Spinal cord (tissue), 10 donors: Measurements from ENCODE around the gene AKR1A1. TPM values are rescaled to one million over a fixed set of nuclear protein-coding genes. Genes with fewer than 3 reads are reported as not detected.
"Not testable (repeated sequence)": the region's sequence is repeated elsewhere in the genome, so short reads cannot be mapped to it uniquely, and the experiment has no call there.

Source experiments
- DNase-seq, 6 donors: peaks; one replicate each; pipeline versions ENCODE4 v3.0.0 to v3.0.0-alpha.2; 2013 to 2015; ENCODE audit warnings: low spot score in 6 of 6, low read depth in 4 of 6
- H3K27ac ChIP-seq: one replicate; pipeline ENCODE4 v1.5.1; 2013; ENCODE audit warnings: low read depth, low read length, control low read depth
- H3K27me3 ChIP-seq: one replicate; pipeline ENCODE4 v1.6.1; 2013; ENCODE audit warnings: low read length; ENCODE audit not compliant: control insufficient read depth, insufficient read depth
- H3K36me3 ChIP-seq: one replicate; pipeline ENCODE4 v1.6.1; 2013; ENCODE audit warnings: low read length; ENCODE audit not compliant: control insufficient read depth, insufficient read depth
- H3K4me1 ChIP-seq: one replicate; pipeline ENCODE4 v1.6.1; 2013; ENCODE audit warnings: low read length; ENCODE audit not compliant: control insufficient read depth, insufficient read depth
- H3K4me3 ChIP-seq: one replicate; pipeline ENCODE4 v1.5.1; 2013; ENCODE audit warnings: low read depth, low read length, control low read depth
- H3K9me3 ChIP-seq: one replicate; pipeline ENCODE4 v1.6.1; 2013; ENCODE audit warnings: low read length; ENCODE audit not compliant: control insufficient read depth, insufficient read depth
- WGBS: methylation state at CpG from one replicate; pipeline ENCODE4 v1.1.5; 2013; ENCODE audit warnings: missing lambda C conversion rate; ENCODE audit not compliant: insufficient coverage; 5-methylcytosine and 5-hydroxymethylcytosine counted together
- polyA plus RNA-seq, 2 donors: library from polyadenylated mRNA; unstranded; fragments of 120-200 nt; gene quantifications; one replicate each; pipeline ENCODE4 v1.2.1, GENCODE V29; 2013; ENCODE audit not compliant: insufficient read length in 2 of 2
- total RNA-seq, 2 donors: library from RNA; depleted of rRNA in 1 of 2; stranded (reverse); fragments of 120-200 nt in 1 of 2; fragments of >200 nt in 1 of 2; gene quantifications; one replicate each; pipeline versions ENCODE4 v1.2.3 to v1.2.4, GENCODE V29; 2013 to 2014
- donor health status: healthy.

AKR1A1 gene
- total and polyA plus RNA-seq, 4 donors: 58.9 to 121 (median 114) TPM

- DNase-seq: no peak
- Histone ChIP-seq H3K27ac (peak overlapping the region; percentile 89), H3K9me3 (no peaks in the 10 kb centered on the region), H3K4me1 (peaks cover 20% of the 10 kb centered on the region), H3K36me3 (peaks cover 3% of the 10 kb centered on the region), H3K27me3 (no peaks in the 10 kb centered on the region), H3K4me3 (peak overlapping the region; percentile 87)
- 81% methylated on average over 14 of the region's 21 CpGs for WGBS
Observed at GRCh38 chr1:45522324-45523104, 28.1 kb upstream of the AKR1A1 start.

DNA sequence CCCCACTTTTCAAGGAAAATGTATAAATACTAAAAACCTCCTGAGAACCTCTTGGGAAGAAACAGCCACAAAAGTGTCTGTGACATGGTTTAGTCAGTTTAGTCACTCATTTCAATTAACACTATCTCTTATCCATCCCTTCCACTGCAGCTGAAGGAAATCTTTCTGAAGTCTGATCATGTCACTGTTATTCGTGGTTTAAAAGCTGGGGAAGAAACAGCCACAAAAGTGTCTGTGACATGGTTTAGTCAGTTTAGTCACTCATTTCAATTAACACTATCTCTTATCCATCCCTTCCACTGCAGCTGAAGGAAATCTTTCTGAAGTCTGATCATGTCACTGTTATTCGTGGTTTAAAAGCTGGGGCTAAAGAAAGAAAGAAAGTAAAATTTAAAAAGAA, 27.1 kb upstream of the AKR1A1 start:
- peaks cover 18% of the 10 kb centered on the region for H3K4me1 ChIP-seq
- not testable (repeated sequence) for H3K9me3 ChIP-seq, H3K27me3 ChIP-seq, H3K36me3 ChIP-seq, H3K4me3 ChIP-seq, DNase-seq, H3K27ac ChIP-seq
- WGBS: no CpG with 5 or more reads among the region's 2 CpGs

GRCh38 chr1:45523975-45524374, 26.7 kb upstream of the AKR1A1 start:
- H3K4me1 ChIP-seq: peaks cover 18% of the 10 kb centered on the region
- not testable (repeated sequence) for H3K36me3 ChIP-seq, H3K27ac ChIP-seq, H3K27me3 ChIP-seq, H3K4me3 ChIP-seq, H3K9me3 ChIP-seq, DNase-seq
- no CpG with 5 or more reads among the region's 10 CpGs for WGBS

DNA sequence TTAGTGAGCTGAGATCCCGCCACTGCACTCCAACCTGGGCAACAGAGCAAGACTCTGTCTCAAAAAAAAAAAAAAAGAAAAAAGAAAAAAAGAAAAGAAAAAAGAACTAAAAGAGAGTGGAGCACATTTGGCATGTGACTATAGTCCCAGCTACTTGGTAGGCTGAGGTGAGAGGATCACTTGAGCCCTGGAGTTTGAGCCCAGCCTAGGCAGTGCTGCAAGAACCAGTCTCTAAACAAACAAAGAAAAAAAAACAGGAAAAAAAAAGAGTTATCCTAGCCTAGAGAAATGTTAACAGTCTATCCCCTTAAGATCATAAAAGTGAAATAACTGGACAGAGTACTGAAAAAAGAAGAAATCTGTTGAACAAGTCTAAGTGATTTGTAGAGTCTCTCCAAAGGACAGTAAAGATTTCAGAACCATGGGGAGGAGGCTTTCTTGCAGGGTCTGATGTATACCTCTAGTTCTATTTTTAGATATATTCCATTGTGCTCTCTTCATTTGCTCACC, 24.4 kb upstream of the AKR1A1 start:
- DNase-seq: no peak
- WGBS: no CpG with 5 or more reads among the region's 1 CpG

GRCh38 chr1:45530632-45531135, 19.9 kb upstream of the AKR1A1 start:
- no peaks in the 10 kb centered on the region for H3K27me3 ChIP-seq
- no peaks in the 10 kb centered on the region for H3K4me1 ChIP-seq
- 100% methylated on average over 2 of the region's 11 CpGs for WGBS
- H3K4me3 ChIP-seq: no peak overlapping the region
- no peak overlapping the region for H3K27ac ChIP-seq
- no peaks in the 10 kb centered on the region for H3K36me3 ChIP-seq
- no peak for DNase-seq
- H3K9me3 ChIP-seq: no peaks in the 10 kb centered on the region

More for the DNA sequence above, 24.4 kb upstream of the AKR1A1 start:
- no peaks in the 10 kb centered on the region for H3K27me3 ChIP-seq
- H3K36me3 ChIP-seq: no peaks in the 10 kb centered on the region
- no peak overlapping the region for H3K4me3 ChIP-seq
- peaks cover under 1% of the 10 kb centered on the region for H3K4me1 ChIP-seq
- H3K9me3 ChIP-seq: no peaks in the 10 kb centered on the region
- no peak overlapping the region for H3K27ac ChIP-seq

DNA sequence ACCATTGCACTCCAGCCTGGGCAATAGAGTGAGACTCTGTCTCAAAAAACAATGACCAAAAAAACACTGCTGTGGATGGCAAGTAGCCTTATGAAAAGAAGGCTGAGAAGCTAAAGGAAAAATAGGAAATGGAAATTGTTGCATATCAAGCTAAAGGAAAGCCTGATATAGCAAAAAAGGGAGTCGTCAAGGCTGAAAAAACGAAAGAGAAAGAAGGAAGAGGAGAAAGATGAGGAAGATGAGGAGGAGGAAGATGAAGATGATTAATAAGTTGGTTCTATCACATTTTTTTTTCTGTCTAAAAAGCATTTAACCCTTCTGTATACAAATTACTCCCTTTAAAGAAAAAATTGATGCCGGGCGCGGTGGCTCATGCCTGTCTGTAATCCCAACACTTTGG, 18.8 kb upstream of the AKR1A1 start:
- H3K9me3 ChIP-seq: no peaks in the 10 kb centered on the region
- no peak overlapping the region for H3K4me3 ChIP-seq
- no peak overlapping the region for H3K27ac ChIP-seq
- no peak for DNase-seq
- 98% methylated on average over 5 of the region's 5 CpGs for WGBS
- H3K4me1 ChIP-seq: no peaks in the 10 kb centered on the region
- no peaks in the 10 kb centered on the region for H3K36me3 ChIP-seq
- H3K27me3 ChIP-seq: no peaks in the 10 kb centered on the region

DNA sequence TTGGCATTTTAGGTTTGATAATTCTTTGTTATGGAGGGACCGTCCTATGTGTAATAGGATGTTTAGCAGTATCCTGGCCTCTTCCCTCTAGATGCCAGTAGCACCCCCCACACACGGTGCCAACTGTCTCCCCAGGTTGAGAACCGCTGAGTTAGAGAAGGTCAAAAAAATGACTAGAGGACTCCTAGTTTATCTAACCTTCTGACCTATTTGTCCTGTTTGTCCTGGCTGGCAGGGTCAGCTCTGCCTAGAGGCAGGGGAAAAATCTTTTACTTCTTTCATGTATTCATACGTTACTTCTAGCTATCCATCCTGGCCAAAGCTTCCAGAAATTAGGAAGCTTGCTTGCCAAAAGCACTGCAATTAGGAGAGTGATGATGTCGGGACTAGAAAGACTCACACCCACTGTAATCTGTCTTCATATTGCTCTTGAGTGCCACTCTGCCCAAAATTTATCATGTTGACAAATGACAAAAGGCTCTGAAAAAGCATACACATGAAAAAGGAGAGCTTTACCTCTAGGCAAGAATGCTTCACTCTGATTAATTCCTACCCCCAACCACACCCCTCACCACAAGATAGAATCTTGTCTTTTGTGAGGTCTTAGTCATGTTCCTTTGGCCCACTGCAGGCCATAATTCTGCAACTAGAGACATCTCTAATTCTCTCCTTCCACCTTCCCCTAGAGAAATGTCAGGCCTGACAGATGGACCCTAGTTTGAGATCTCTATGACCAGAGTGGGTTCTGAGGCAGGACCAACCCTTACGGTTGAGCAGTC, 14.4 kb upstream of the AKR1A1 start:
- H3K36me3 ChIP-seq: no peaks in the 10 kb centered on the region
- H3K4me3 ChIP-seq: no peak overlapping the region
- no peak overlapping the region for H3K27ac ChIP-seq
- H3K4me1 ChIP-seq: no peaks in the 10 kb centered on the region
- H3K27me3 ChIP-seq: no peaks in the 10 kb centered on the region
- DNase-seq: peak in 1 of 6 donors; percentile 42
- 47% methylated on average over 2 of the region's 6 CpGs for WGBS
- H3K9me3 ChIP-seq: no peaks in the 10 kb centered on the region

- Histone ChIP-seq H3K4me1 (no peaks in the 10 kb centered on the region), H3K27me3 (no peaks in the 10 kb centered on the region), H3K27ac (no peak overlapping the region), H3K36me3 (no peaks in the 10 kb centered on the region), H3K4me3 (no peak overlapping the region), H3K9me3 (no peaks in the 10 kb centered on the region)
- no peak for DNase-seq
- WGBS: 59% methylated on average over 4 of the region's 4 CpGs
Observed at GRCh38 chr1:45536886-45537285, 13.7 kb upstream of the AKR1A1 start.

- Histone ChIP-seq H3K27ac (no peak overlapping the region), H3K4me1 (no peaks in the 10 kb centered on the region), H3K9me3 (no peaks in the 10 kb centered on the region), H3K36me3 (no peaks in the 10 kb centered on the region), H3K27me3 (no peaks in the 10 kb centered on the region), H3K4me3 (no peak overlapping the region)
- no peak for DNase-seq
- no CpG with 5 or more reads among the region's 1 CpG for WGBS
Observed at GRCh38 chr1:45541193-45541592, 9.4 kb upstream of the AKR1A1 start.
